ENCODE measurements around the gene UBE2F. TPM values are rescaled to one million over a fixed set of nuclear protein-coding genes. Genes with fewer than 3 reads are reported as not detected.

Gene UBE2F
- total RNA-seq, 1 experiment from 2014 or later = 44.9 TPM

DNA sequence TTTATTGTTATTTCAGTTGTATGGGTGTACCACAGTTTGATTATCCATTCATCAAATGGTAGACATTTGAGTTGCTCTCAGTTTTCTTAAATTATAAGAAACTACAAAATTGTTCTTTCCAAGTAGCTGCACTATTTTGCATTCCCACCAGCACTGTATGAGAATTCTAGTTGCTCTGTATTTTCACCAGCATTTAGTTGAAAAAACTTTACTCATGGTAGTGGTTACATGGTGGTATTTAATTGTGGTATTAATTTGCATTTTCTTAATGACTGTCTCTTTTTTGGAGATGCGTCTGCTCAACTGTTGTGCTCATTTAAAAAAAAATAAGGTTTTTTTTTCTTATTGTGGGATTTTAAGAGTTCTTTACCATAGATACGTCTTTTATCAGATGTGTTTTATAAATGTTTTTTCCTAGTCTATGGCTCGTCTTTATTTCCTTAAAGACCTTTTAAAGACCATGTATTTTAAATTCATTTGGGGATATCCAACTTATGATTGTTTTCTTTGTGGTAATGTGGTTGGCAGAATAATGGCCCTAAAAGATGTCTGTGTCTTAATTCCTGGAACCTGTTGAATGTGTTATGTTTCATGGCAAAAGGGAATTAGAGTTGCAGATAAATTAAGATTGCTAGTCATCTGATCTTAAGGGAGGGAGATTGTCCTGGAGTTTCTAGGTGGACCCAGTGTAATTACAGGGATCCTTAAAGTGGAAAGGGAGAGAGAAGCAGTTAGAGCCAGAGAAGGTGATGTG, 37.4 kb downstream of the UBE2F start:
- Histone ChIP-seq H3K4me1 (ENCODE audit: control insufficient read depth, insufficient read depth, low read length) (no peaks in the 10 kb centered on the region), H3K27ac (ENCODE audit: low read length) (no peak overlapping the region), H3K4me3 (ENCODE audit: low read depth in 2 of 2, low read length in 2 of 2) (no peak overlapping the region), H3K27me3 (ENCODE audit: control insufficient read depth, insufficient read depth, low read length) (no peaks in the 10 kb centered on the region), H3K36me3 (ENCODE audit: control insufficient read depth, insufficient read depth, low read length) (no peaks in the 10 kb centered on the region), H3K9me3 (ENCODE audit: control insufficient read depth, insufficient read depth, low read depth, low read length) (0 out of 2 replicates have a peak, but pooled peaks cover 4% of the 10 kb centered on the region)
- DNase-seq (ENCODE audit: low read depth, low spot score) (no peak), ATAC-seq (no peak)
- POLR2A ChIA-PET = no interaction called here
- in situ Hi-C loops (cut with HindIII; ENCODE audit: low pct_unique_long_range_greater_than_20kb, low sequenced_read_pairs) = no loop called here
- intact Hi-C loops (cut with micrococcal nuclease; ENCODE audit: unreplicated experiment) = no loop called here
- CTCF ChIA-PET = no interaction called here
- no TSS peak for BruUV-seq (replicated peaks)
- TF ChIP-seq POLR2AphosphoS5 (IDR thresholded peaks at IDR 0.05; ENCODE audit: low read depth, low read length) = no peak
- TF ChIP-seq, protein P1, sequence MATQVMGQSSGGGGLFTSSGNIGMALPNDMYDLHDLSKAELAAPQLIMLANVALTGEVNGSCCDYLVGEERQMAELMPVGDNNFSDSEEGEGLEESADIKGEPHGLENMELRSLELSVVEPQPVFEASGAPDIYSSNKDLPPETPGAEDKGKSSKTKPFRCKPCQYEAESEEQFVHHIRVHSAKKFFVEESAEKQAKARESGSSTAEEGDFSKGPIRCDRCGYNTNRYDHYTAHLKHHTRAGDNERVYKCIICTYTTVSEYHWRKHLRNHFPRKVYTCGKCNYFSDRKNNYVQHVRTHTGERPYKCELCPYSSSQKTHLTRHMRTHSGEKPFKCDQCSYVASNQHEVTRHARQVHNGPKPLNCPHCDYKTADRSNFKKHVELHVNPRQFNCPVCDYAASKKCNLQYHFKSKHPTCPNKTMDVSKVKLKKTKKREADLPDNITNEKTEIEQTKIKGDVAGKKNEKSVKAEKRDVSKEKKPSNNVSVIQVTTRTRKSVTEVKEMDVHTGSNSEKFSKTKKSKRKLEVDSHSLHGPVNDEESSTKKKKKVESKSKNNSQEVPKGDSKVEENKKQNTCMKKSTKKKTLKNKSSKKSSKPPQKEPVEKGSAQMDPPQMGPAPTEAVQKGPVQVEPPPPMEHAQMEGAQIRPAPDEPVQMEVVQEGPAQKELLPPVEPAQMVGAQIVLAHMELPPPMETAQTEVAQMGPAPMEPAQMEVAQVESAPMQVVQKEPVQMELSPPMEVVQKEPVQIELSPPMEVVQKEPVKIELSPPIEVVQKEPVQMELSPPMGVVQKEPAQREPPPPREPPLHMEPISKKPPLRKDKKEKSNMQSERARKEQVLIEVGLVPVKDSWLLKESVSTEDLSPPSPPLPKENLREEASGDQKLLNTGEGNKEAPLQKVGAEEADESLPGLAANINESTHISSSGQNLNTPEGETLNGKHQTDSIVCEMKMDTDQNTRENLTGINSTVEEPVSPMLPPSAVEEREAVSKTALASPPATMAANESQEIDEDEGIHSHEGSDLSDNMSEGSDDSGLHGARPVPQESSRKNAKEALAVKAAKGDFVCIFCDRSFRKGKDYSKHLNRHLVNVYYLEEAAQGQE (IDR thresholded peaks at IDR 0.05; ENCODE audit: insufficient read depth in 1 of 2, low read depth in 2 of 2, low read length in 1 of 2) = no peak
- TF ChIP-seq, protein P2, sequence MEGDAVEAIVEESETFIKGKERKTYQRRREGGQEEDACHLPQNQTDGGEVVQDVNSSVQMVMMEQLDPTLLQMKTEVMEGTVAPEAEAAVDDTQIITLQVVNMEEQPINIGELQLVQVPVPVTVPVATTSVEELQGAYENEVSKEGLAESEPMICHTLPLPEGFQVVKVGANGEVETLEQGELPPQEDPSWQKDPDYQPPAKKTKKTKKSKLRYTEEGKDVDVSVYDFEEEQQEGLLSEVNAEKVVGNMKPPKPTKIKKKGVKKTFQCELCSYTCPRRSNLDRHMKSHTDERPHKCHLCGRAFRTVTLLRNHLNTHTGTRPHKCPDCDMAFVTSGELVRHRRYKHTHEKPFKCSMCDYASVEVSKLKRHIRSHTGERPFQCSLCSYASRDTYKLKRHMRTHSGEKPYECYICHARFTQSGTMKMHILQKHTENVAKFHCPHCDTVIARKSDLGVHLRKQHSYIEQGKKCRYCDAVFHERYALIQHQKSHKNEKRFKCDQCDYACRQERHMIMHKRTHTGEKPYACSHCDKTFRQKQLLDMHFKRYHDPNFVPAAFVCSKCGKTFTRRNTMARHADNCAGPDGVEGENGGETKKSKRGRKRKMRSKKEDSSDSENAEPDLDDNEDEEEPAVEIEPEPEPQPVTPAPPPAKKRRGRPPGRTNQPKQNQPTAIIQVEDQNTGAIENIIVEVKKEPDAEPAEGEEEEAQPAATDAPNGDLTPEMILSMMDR (IDR thresholded peaks at IDR 0.05) = no peak
- no peak for TF ChIP-seq SIN3A (IDR thresholded peaks at IDR 0.05; ENCODE audit: borderline replicate concordance, insufficient read depth, low read depth, low read length)
- TF ChIP-seq TCF7L2 (IDR thresholded peaks at IDR 0.05; ENCODE audit: low read depth, low read length) = no peak

DNA sequence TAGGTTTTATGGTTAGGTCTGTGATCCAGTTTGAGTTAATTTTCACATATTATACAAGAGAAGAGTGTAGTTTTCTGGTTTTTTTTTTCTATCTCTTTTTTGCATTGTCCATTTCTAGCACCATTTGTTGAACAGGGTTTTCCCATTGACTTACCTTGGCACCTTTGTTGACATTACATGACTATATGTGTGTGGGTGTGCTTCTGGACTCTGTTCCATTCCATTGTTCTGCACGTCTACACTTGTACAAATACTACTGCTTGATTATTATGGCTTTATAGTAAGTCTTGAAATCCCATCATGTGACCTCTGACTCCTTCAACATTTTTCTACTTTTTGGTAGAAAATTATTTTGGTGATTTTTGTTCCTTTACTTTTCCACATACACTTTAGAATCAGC, 38.7 kb downstream of the UBE2F start:
- Histone ChIP-seq H3K4me1 (ENCODE audit: control insufficient read depth, insufficient read depth, low read length) (no peaks in the 10 kb centered on the region), H3K27me3 (ENCODE audit: control insufficient read depth, insufficient read depth, low read length) (no peaks in the 10 kb centered on the region), H3K36me3 (ENCODE audit: control insufficient read depth, insufficient read depth, low read length) (no peaks in the 10 kb centered on the region), H3K27ac (ENCODE audit: low read length) (no peak overlapping the region), H3K4me3 (ENCODE audit: low read depth in 2 of 2, low read length in 2 of 2) (no peak overlapping the region), H3K9me3 (ENCODE audit: control insufficient read depth, insufficient read depth, low read depth, low read length) (no peaks in the 10 kb centered on the region)
- in situ Hi-C loops (cut with HindIII; ENCODE audit: low pct_unique_long_range_greater_than_20kb, low sequenced_read_pairs) = no loop called here
- intact Hi-C loops (cut with micrococcal nuclease; ENCODE audit: unreplicated experiment) = no loop called here
- no TSS peak for BruUV-seq (replicated peaks)
- DNase-seq (ENCODE audit: low read depth, low spot score) (no peak), ATAC-seq (no peak)
- POLR2A ChIA-PET = no interaction called here
- TF ChIP-seq TCF7L2 (IDR thresholded peaks at IDR 0.05; ENCODE audit: low read depth, low read length) = no peak
- TF ChIP-seq POLR2AphosphoS5 (IDR thresholded peaks at IDR 0.05; ENCODE audit: low read depth, low read length) = no peak
- no peak for TF ChIP-seq SIN3A (IDR thresholded peaks at IDR 0.05; ENCODE audit: borderline replicate concordance, insufficient read depth, low read depth, low read length)
- TF ChIP-seq, protein P2 (IDR thresholded peaks at IDR 0.05) = no peak
- TF ChIP-seq, protein P1 (IDR thresholded peaks at IDR 0.05; ENCODE audit: insufficient read depth in 1 of 2, low read depth in 2 of 2, low read length in 1 of 2) = no peak
- CTCF ChIA-PET = no interaction called here
